Suppressor macrophage (primary cell): ENCODE measurements around the gene C1orf116.

ENCODE experiments used
- DNase-seq, 4 experiments: peaks; one replicate each; pipeline ENCODE4 v3.0.0-alpha.2; 2020 to 2022

Gene C1orf116

DNA sequence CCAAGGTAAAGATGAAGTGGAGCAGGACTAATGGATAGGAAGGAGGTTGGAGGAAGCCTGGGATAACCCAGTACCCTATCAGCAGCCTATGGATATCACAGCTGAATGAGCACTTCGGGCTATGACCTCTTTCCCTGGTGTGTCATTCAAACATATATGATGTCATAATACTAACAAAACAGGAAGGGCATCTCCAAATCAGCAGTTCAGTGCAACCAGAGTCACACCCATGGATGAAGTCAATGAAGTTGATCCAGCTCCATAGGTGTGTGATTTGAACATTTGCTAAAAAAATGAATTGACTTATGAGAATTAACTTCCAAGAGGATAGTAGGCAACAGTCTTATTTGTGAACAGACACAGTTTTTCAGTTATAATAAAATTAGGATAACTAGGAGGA is 1.7 kb upstream of the C1orf116 start:
- DNase-seq: peak in 2 of 4 experiments; percentile 29 to 44

DNA sequence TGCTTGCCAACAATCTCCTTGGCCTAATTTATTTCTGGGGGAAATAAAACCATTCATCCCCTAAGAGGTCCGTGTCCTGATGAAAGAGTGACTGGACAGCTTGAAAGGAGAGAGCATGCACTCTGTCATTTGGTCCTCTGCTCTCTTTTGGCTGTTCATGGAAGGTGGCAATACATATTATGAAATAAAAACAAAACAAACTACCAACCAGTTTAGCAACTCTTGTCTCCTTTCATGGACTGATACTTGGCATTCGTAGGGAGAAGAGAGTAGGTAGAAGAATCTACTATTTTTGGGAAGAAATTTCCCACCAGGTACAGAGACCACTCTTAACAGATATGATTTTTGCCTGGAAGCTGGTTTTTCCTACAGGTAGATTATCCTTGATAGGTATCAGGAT is 746 bp upstream of the C1orf116 start:
- no peak for DNase-seq

DNA sequence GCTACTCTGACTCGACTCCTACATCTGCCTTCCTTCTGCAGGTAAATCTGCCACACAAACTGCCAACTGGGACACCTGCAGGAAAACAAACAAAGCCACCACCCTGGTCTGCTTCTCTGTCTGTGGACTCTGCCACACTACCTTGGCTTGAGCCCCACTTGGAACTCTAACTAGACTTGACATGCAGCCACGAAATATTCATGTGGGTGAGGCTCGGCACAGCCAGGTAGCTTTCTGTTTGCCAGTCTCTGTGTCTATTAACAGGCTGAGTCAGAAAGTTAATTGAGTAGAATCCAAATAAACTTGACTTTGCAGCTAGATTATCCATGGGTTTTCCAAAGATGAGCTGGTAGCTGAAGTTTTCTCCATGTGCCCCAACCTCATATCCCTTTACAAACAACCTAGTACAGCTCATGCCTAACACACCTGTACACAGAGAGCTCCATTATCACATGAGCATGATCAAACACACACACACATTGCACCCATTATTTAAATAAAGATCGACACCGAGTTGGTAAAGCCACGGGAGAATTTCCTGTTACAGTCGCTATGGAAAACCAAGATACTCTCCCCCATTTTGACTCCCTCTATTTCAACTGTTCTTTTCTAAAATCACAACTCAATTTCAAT is 808 bp downstream of the C1orf116 start:
- no peak for DNase-seq

DNA sequence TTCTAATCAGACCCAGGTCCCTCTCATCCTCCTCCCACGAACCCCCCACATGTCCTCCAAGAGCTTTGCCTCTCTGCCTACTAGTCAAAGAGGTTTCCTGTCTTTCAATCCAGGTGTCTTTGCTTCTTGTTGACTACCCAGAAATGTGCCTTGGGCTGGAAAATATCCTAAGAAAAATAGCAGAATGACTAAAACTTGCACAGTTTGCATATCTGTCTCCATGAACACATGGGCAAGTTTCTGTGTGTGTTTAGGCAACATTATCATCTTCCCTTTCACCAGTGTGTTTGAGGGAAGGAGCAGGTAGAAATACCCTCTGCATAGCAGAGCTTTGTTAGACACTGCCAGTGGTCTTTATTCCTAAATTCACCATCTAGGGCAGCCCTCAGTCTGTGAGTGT is 1.5 kb downstream of the C1orf116 start:
- DNase-seq: no peak

DNA sequence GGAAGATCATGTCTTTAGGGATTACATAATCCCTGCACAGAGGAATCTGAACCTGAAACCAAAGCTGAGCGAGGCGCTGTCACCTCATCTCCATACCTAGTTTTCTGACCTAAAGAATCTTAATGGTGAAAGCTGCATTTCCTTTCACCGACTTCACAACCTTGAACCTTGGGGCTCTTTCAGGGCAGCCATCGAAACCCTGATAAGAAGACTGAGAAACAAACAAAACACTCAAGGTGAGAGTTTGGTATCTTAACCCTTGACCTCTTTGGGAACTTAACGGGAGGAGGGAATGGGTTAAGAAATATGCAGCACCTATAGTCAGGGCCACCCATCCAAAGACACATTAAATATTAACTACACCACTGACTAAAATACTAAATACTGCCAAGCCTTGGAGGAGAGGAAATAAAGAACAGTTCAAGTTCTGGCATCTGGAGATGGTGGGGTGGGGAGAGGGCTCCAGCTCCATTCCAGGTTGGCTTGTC is 2.0 kb downstream of the C1orf116 start:
- DNase-seq: no peak

DNA sequence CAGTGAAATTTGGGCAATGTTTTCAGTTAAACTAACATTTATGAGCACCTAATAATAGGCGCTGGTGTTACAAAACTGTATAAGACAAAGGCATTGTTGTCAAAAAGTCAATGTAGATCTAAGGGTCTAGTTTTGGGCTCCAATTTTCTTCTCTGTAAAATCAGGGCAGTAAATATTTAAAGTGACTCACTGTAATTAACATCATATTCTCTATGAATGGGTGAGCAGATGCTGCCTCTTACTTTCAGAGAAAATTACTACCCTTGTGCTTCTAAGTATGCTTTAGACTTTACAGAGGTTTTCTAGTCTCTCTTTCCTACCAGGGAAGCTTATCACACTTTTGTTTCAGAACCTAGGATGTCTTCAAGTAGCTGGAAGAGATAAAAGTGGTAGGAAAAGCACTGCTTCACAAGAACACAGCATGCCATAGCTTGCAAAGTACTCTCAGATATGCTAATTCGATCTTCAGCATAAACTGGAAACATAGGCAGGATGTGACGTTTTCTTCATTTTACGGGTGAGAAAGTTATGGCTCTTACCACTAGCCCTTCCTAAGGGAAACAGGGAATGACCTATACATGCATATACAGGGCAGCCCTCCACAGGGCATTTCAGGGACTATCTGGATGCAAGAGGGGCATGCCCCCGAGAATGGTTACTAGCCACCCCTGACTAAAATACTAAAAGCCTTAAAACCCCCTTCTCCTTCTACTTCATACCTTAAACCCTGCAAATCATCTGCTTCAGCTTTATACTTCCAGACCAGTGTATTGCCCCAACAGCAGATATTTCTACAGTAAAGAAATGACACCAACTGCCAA is 2.6 kb downstream of the C1orf116 start:
- DNase-seq: no peak

DNA sequence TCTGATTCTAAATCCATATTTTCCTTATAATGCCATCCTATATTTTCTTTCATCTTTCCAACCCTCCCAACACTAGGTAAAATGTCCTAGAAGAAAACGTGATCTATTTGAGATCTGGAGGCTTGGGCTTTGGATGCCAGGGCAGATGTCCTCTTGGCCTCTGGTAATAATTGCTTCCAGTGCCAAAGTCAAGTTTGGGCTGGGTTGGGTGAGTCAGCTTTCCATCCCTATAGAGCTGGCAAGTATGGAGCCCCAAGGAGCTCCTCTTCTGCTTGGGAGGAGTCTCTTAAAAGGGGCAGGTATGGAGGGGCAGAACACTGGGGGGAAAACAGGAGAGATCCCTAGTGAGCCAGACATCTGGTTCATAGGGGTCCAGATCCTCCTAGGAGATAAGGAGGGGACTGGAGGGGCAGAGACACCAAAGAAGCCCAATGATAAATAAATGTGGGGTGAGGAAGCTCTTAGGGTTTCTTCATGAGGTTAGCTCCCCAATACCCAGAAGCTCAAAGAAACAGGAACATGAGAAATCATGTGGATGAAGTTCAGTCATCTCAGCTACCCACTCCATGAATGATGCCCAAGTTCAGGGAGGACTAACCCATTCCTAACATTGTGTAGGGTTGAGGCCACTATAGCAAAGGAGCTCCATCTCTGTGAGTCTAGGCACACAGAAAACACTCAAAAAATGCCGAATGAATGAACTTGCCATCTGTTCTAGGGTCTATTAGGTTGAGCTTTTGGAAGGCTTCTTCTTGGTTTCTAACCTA is 3.5 kb downstream of the C1orf116 start:
- peak; percentile 51 to 83 (median 72) for DNase-seq

DNA sequence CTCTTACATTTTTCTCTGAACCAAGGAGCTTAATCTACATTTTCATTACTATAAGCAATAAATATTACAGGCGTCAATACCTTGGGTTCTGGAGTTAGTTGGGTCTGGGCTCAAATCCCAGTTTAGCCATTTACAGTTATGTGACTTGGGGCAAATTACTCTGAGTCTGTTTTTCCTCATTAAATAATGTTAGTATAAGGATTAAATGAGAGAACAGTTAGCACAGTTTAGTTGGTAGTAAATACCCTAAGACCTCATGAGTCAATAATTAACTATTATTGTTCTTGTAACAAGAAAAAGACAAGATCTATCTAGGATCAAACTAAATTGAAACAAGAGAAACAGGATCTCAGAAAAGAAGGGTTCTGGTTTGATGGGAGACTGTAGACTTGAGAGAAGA is 4.6 kb downstream of the C1orf116 start:
- no peak for DNase-seq

DNA sequence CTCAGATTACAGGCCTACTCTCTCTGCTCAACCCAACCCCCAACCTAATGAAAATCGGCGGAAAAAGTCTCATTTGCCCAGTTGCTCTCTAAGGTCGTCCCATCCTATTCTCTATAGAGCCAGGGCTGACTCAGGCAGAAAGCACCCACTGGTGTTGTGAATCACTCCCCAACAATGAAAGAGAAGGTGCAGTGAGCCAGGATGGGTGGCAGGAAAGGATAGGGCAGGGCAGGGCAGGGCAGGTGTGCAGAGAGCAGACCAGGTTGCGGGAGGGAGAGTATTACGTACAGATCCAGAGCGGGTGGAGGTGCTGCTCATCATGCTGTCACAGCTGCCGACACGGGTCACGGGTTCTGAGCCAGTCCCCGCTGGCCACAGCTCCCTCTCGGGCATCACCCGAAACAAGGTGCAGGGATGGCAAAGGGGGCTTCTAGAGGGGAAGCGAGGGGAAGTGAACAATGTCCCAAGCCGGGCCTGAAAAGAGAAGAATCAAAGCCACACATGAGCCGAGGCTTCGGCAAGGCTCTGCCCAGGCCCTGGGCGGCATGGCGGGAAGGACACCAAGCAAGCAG is 5.3 kb downstream of the C1orf116 start:
- no peak for DNase-seq

DNA sequence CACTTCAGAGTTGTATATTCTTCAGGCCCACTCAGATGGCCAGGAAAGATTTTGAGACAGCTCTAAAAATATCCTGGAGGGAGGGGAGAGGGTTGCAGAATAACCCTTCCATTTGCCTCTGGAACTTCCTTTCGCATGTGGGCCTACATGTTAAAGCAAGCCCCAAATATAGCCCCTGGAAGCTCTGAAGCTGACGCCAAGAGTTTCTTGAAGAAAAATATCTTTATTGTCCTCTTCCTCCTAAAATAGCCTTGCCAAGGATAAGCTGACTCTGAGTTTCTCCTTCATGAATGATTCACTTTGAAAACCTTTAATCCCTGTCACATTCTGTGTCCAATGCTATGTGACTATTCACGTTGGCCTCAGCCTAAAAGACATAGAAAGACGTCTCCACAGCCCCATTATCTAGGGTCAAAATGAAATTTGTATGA is 6.4 kb downstream of the C1orf116 start:
- DNase-seq: peak in 2 of 4 experiments; percentile 27

DNA sequence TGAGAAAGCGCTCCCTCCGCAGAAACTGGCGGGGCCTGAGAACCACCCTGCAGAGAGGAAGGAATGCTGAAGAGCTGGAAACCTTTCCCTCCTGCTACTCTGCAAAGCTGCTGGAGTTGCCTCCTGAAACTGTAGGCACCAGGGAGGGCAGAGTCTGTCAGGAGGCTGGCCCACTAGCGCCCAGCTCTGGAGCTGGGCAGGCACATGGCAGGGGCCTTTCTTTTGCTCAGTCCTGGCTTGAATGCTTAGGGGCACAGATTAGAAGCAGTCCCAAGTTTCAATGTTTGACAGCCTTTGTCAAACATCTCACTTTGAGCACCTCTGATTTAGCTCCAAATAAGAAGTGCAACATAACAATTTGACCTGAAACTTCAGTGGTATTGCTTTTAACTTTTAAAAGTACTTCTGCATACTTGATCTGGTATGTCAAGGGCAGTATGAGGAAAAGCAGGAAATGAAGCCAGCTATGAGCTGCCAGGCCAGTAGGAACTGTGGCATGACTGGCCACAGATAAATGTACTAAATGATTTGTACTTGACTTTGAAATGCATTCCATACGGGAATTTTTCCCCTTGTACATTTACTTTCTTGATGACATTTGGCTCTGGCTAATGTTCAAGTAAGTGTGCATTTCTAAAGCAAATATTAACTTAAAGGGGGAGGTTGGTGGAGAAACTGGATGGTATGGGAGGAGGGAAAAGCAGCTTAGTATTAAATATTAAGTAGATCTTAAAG is 7.2 kb downstream of the C1orf116 start:
- DNase-seq: peak; percentile 53 to 74 (median 70)

DNA sequence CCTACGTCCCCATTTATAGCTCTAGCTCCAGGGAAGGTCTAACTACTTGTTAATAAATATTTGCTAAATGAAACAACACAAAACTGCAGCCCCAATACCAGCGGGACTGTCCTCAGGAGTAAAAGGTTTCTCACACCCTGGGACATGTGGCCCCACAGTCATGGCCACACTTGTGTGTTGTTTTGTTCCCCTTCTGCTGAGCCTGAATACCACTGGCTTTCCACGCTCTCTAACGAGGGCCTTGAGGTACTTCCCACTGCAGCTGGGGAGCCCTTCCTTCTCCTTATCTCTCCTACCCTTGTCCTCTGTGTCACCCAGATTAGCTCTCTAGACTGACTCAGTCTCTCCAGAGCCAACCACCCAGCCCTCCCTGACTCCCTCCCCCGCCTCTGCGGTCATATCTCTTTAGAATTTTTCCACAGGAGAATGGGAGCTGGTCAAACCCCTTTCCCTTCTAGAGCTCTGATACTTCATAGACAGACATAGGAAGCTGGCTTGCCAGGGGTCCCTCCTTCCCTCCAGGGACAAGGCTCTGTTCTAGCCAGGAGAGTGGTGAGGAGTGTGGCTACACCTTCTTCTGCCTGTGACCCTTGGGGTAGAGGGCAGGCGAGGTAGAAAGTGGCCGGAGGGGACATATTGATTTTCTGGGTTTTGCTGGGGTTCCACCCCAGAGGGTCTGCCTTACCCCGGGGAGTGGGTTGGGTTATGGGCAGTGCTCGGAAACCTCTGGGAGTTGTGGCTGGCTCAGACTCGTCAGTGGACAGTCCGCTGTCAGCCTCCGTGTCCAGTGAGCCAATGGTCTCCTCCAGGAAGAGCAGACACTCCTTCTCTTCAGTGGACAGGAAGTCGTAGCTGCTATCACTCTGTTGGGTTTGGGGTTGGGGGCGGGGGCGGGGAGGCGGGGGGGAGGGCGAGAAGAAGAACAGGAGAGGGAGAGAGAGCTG is 8.1 kb downstream of the C1orf116 start:
- DNase-seq: peak; percentile 67 to 86 (median 82)

DNA sequence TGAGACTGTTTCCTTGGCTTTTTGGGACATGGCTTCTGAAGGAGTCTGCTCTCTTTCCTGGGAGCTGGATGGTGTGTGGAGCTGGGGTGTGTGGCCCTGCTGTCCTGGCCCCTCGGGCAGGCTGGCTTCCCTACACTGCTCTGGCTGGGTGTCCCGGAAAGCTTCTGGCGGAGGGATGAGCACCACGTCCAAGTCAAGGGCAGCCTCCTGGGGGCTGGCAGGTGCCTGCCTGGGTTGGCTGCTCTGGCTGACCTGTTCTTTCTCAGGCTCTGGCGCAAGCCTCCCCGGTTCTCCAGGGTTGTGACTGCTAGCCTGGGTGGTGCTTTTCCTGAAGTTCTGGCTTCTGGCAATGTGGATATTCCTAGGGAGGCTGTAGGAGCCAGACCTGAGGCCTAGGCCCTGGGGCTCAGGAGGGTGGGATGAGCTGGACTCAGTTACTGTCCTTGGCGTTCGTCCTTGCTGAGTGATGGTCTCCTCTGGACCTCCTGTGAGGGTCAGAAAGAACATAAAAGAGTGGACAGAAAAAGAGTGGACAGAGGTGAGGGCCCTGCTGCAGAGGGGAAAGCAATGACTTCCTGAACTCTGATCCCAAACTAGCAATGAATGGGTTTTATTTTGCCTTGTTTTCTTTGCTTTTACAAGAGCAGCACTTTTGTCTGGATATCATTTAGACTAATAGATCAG is 9.4 kb downstream of the C1orf116 start:
- DNase-seq: no peak

DNA sequence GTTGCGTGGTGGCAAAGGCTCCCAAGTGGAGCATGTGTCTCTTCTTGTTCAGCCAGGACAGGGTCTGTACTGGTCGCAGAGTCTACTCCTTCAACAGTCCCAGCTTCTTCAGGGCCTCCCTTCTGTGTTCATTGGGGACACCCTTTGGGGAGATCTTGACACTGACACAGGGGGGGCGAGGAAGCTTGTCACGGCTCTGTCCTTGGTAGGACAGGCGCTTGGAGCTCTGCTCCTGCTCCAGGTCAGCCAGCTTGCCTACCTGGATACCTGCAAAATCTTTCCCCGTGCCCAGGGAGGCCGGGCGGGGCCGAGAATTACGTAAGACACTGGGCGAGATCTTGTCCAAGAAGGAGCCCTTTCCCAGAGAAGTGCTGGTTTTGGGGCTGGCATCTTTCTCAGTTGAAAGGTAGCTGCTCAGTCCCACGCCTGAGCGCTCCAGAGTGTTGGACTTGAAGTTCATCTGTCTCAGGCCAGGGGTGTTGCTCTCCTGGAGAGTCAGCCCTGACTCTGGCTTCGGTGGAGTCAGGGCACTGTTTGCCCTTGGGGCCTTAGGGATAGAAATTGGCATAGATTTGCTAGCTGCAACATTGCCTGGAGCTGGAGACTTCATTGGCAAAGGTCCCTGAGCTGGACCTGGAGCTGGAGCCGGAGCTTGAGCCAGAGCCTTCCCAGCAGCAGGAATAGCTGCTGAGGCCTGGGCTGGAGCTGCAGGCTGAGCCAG is 10.5 kb downstream of the C1orf116 start:
- no peak for DNase-seq

DNA sequence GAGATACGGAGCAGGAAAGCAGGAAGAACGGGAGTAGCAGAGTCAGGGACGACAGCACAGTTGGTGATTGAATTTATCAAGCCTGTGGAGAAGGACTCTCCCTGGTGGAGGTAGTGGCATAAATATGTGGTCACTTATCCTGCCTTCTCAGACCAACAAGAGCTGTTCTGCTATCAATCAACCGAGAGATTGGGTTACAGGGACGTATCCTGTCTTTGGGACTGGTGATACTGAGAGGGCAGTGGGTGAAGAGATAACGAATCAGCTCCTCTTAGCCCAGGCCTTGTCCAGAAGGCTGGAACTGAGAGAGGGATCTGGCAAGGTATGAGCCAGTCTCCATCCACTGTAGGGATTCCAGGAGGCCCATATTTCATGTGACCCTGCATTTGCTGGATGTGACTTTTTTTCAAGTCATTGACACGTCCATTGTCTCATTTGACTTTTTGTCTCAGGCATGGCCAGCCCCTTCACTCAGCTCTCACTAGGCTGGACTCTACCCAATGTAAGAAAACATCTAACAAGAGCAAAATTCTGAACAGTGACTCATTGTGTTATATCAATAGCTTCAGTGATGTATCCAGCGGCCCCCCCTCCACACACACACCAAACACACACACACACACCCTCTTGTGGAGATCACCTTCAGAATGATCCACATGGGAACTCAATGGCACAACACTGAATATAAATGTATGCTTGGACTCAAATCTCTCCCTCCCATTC is 11.3 kb downstream of the C1orf116 start:
- no peak for DNase-seq

DNA sequence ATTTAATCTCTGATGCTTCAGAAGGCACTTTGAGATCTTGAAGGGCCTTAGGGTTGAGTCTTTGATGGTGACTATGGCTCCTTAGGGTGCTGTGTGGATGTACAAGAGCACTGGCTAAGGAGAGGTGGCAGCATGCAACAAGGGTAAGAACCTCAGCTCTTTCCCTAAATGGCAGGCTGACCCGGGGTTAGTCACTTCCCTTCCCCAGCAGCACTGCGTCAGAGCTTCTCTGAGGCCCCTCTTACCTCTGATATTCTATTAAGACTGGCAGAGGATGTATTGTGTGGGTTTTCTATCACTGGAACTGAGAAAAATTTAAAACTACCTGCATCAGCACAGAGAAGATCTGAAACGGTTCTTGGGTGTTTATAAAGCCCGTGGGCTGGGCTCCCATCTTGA is 11.8 kb downstream of the C1orf116 start:
- peak; percentile 54 to 76 (median 72) for DNase-seq

DNA sequence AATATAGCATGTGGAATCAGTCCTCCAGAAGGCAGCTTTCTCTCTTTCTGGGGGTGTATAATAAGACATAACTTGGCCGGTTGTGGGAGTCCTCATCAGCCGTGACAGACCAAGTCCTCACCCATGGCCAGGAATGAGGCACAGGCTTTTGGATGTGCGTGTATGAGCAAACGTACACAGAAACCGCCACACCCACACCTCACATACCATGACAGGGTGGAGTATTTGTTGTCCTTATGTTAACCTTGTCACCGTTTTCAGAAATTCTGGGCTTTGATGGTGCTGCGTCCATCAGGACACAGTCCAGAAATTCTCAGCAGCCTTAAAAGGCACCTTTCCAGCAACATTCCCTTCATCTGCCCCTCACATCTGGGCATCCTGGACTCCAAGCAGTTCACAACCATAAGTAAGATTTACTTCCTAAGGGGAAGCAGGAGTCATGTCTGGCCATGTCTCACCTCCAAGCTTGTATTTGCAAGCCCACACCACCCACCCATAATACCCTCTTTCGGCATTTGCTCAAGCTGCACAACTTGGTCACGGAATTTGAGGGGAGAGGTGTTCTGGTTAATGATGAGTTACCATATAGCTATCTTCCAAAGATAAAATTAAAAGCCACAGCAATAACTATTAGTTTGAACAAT is 12.4 kb downstream of the C1orf116 start:
- DNase-seq: no peak

DNA sequence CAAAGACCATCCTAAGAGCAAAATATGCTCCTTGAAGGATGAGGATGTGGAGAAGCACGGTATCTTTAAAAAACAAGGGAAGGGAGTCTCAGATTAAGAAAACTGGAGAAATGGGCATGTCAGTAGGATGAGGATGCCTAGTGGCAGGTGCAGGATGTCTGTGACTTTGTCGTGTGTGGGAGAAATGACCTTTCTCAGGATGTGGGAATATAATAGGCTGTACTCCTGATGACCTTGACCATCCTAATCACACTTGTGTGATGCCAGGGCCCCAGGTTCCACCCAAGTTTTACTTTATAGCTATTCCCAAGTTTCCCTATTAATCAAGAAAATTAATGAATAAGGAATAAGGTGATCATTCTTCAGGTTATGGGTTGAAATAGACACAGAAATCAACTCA is 12.9 kb downstream of the C1orf116 start:
- no peak for DNase-seq
